Aorta (tissue), 5 donors: ENCODE results near the gene RAB40B. TPM values are rescaled to one million over a fixed set of nuclear protein-coding genes. Genes with fewer than 3 reads are reported as not detected.

Source experiments
- ATAC-seq: fragments of 200-7000 bp; cut with Tn5 transposase; one replicate; pipeline ENCODE4 v1.9.1; 2022; ENCODE audit warnings: moderate library complexity; ENCODE audit not compliant: low FRiP score
- DNase-seq, 2 donors: peaks; one replicate each; pipeline ENCODE4 v3.0.0-alpha.2; 2020
- H3K27ac ChIP-seq, 2 donors: one replicate each; pipeline ENCODE4 v1.5.1; 2013; ENCODE audit warnings: low read length in 2 of 2, mild to moderate bottlenecking in 2 of 2, moderate library complexity in 2 of 2, control low read depth in 1 of 2, inconsistent platforms in 1 of 2, low read depth in 1 of 2
- H3K27me3 ChIP-seq, 2 donors: one replicate each; pipeline ENCODE4 v1.6.1; 2013; ENCODE audit warnings: control low read depth in 1 of 2, low read length in 1 of 2, mild to moderate bottlenecking in 1 of 2, moderate library complexity in 1 of 2; ENCODE audit not compliant: insufficient read depth in 2 of 2, control insufficient read depth in 1 of 2
- H3K36me3 ChIP-seq, 2 donors: one replicate each; pipeline ENCODE4 v1.6.1; 2013; ENCODE audit warnings: control low read depth in 1 of 2, low read length in 1 of 2, mild to moderate bottlenecking in 1 of 2; ENCODE audit not compliant: insufficient read depth in 2 of 2, control insufficient read depth in 1 of 2
- H3K4me1 ChIP-seq, 2 donors: one replicate each; pipeline ENCODE4 v1.6.1; 2013; ENCODE audit warnings: low read length in 2 of 2, control low read depth in 1 of 2, mild to moderate bottlenecking in 1 of 2, moderate library complexity in 1 of 2; ENCODE audit not compliant: insufficient read depth in 2 of 2, control insufficient read depth in 1 of 2
- H3K4me3 ChIP-seq, 2 donors: one replicate each; pipeline ENCODE4 v1.5.1; 2013; ENCODE audit warnings: low read length in 2 of 2, control low read depth in 1 of 2, mild to moderate bottlenecking in 1 of 2
- H3K9me3 ChIP-seq: one replicate; pipeline ENCODE4 v1.6.1; 2013; ENCODE audit warnings: mild to moderate bottlenecking, low read length; ENCODE audit not compliant: control insufficient read depth
- WGBS, 2 donors: extraction: QIAGEN DNeasy Blood & Tissue Kit; methylation state at CpG; one replicate each; pipeline ENCODE4 v1.1.7; 2013; 5-methylcytosine and 5-hydroxymethylcytosine counted together
- intact Hi-C, 2 donors: fragments of 100-400 bp; cut with DNase I; formaldehyde crosslinking; loops; one replicate each; pipeline versions ENCODE4 v1.14.2 to v1.15.0; 2022
- polyA plus RNA-seq, 2 donors: library from polyadenylated mRNA; stranded (reverse); fragments of 200-250 nt; gene quantifications; one replicate each; pipeline ENCODE4 v1.2.3, GENCODE V29; 2013
- total RNA-seq, 2 donors: library from RNA; stranded (reverse); fragmentation: NEBNext Ultra II Directional; extraction: Animal tissue kit (Norgen Biotek cat#: 25700); gene quantifications; one replicate each; pipeline ENCODE4 v1.2.1, GENCODE V29; 2021
- donor health status: healthy with polysubstance abuse.
- donor health status: Bipolar disorder and iron deficiency.
- donor health status: DM: no; HTN: no; CAD: no.
- donor health status: DM: no; HTN: no; CAD: no.
- donor health status: DM: yes; HTN: yes; CAD: no.

Gene RAB40B
- total and polyA plus RNA-seq, 4 donors: 4.5 to 19.5 (median 11.2) TPM

DNA sequence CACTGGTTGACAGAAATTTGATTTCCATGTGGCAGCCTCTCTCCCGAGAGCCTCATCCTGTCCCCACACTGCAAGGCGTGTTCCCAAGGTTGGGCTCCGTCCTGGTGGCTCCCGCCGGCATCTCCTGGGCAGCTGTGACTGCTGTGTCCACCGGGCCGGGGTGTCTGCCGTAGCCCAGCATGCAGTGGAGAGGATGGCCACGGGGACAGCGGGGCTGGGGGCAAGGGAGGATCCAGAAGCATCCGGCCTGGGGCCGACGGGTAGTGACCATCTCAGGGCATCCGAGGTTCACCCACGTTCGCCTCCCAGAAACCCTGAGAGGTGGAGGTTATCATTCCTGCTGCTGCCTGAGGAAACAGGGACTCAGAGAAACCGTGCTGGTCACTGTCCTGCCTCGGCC is 7.3 kb upstream of the RAB40B start:
- H3K4me1 ChIP-seq: no peaks in the 10 kb centered on the region
- intact Hi-C loops: no loop called here
- ATAC-seq (no peak), DNase-seq (no peak)
- H3K27ac ChIP-seq: no peak overlapping the region
- no peaks in the 10 kb centered on the region for H3K36me3 ChIP-seq
- no peaks in the 10 kb centered on the region for H3K9me3 ChIP-seq
- no peaks in the 10 kb centered on the region for H3K27me3 ChIP-seq
- no peak overlapping the region for H3K4me3 ChIP-seq
- 92 to 93% methylated on average over 17 to 18 of the region's 18 CpGs for WGBS, 2 donors

DNA sequence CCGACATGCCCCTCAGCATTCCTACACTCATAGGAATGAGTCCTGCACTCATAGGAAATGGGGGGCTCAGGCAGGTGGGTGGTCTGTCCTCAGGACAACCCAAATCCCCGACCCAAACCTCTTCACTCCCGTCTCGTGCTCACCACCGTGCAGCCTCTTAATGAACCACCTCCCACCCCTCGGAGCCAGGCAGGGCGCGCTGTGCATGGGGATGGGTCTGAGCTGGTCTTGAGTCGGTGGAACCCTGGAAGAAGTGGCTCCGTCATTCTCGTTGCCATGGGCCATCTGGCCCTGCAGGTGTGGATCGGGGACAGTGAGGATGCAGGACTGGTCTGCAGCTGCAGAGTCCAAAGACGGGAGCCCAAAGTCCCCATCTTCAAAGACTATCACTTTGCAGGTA is 6.4 kb upstream of the RAB40B start:
- no peak overlapping the region for H3K27ac ChIP-seq
- no peak overlapping the region for H3K4me3 ChIP-seq
- 84 to 89% methylated on average over 13 of the region's 13 CpGs for WGBS, 2 donors
- no peaks in the 10 kb centered on the region for H3K9me3 ChIP-seq
- no peak for ATAC-seq
- no peak for DNase-seq
- H3K27me3 ChIP-seq: no peaks in the 10 kb centered on the region
- intact Hi-C loops: no loop called here
- no peaks in the 10 kb centered on the region for H3K36me3 ChIP-seq
- H3K4me1 ChIP-seq: no peaks in the 10 kb centered on the region

DNA sequence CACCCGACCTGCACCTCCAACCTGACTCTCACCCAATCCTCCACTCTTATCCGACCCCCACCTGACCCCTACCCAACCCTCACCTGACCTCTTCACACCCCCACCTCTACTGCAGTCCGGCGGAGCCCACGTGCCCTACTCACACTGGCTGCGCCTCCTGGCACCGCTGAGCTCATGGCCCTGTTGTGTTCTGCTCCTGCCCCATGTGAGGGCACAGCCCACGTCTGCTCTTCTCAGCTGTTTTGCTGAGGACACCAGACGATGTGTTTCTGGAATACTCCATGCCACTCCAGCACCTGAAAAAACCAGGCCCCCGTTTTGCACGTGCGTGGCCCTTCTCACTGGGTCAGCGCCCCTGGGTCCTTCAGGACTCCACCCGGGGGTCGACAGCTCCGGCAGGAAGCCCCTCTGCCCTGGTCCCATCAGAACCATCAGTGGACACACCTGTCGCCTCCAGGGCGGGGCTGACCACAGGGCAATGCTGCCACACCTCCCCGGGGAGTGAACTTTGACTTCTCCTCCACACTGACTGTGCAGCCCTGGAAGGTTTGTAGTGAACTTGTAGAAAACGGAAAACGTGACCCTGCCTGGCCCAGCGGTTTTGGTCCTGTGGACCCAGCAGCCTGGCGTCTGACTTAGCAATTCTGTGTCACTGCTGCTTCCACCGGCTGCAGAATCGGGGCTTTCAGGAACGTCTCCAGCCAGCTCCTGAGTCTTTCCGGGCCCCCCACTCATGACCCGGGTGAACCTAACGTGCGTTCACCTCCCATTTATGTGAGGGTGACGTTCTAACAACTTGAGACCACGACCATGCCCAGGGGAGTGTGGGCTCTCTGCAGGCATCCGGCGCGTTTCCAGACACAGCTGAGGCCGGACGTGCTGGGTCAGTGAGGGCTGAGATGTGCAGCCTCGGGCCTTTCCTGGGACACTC is 5.7 kb upstream of the RAB40B start:
- Histone ChIP-seq H3K4me3 (no peak overlapping the region), H3K27ac (no peak overlapping the region), H3K4me1 (no peaks in the 10 kb centered on the region), H3K9me3 (no peaks in the 10 kb centered on the region), H3K27me3 (no peaks in the 10 kb centered on the region), H3K36me3 (no peaks in the 10 kb centered on the region)
- intact Hi-C loops: no loop called here
- DNase-seq (no peak), ATAC-seq (no peak)
- WGBS, 2 donors: 86% methylated on average over 38 of the region's 38 CpGs

DNA sequence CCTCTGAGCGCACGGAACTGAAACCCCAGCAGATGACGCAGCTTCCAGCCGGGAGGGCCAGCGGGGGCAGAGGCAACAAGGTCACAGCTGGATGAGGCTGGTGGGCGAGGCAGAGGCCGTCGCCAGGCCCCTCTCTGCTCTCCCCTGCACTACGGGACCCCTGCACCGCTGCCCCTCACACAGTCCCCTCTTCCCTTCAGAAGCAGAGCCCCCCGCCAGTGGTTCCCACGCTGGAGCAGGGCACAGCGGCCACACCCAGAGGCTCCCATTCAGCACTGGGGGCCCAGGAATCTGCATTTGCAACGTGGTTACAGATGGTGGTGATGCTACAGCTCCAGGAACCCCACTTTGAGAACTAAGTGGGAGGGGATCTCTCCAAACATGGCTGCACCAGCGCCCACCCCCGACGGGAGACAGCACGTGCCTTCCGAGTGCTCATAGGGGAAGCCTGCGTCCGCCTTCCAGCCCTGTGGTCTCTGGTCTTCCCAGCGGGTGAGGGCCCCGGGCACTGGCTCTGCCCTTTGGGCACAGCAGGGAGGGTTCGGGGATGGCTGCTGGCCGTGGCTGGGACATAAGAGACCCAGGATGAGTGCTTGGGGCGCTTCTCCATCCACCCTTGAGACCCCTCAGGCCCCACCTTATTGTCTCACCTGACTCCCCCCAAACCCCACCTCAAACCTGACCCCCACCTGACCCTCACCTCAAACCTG is 4.7 kb upstream of the RAB40B start:
- Histone ChIP-seq H3K4me1 (no peaks in the 10 kb centered on the region), H3K27ac (no peak overlapping the region), H3K9me3 (no peaks in the 10 kb centered on the region), H3K27me3 (no peaks in the 10 kb centered on the region), H3K4me3 (no peak overlapping the region), H3K36me3 (no peaks in the 10 kb centered on the region)
- no peak for ATAC-seq
- intact Hi-C loops: no loop called here
- DNase-seq: no peak
- 89 to 90% methylated on average over 26 of the region's 26 CpGs for WGBS, 2 donors

DNA sequence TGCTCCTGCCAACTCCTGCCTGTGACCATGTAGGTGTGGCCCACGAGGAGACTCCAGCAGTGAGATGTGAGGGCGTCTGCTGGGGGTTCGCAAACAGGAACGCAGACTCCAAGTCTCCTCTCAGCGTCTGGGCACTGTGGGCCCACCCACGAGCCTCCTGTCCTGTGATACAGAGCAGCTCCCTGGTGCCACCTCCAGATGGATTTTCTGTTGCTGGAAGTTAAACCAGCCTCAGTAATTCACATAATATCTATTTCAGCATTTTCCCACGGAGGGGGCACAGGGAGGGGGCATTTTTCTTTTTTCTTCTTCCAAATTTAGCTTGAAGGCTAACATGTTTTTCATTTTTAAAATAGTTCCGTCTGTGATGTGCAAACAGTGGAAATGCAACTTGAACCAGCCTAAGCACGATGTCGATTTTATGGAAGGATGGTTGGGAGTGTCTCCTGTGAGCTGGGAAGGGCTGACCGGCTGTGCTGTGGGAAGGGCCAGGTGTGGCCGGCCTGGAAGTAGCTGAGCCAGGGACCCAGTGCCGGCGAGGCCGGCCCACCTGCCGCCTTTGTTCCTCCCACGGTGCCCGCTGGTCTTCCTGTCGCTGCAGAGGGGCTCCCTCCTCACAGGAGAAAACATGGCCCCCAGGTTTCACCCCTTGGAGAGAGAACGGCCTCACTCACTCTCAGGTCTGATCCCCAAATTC is 3.9 kb upstream of the RAB40B start:
- 29% methylated on average over 20 of the region's 20 CpGs for WGBS, 2 donors
- Histone ChIP-seq H3K27me3 (no peaks in the 10 kb centered on the region), H3K4me3 (no peak overlapping the region), H3K9me3 (no peaks in the 10 kb centered on the region), H3K36me3 (no peaks in the 10 kb centered on the region), H3K4me1 (no peaks in the 10 kb centered on the region), H3K27ac (no peak overlapping the region)
- intact Hi-C loops: no loop called here
- no peak for DNase-seq
- ATAC-seq: no peak

DNA sequence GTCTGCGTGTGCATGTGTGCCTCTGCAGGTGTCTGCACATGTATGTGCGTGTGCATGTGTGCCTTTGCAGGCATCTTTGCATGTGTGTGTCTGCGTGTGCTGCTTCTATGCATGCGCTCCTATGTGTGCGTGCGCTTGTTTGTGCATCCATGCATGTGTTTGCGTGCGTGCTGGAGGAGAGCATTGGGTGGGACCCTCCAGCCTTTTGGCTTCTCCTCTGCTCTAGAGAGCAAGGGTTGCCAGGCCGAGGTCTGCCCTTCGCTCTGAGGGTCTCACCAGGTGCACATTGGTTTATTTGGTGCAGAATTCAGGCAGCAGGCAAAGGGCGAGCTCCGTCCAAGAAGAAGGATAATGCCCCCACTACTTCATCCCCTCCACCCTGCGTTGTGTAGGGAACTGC is 1.1 kb upstream of the RAB40B start:
- no peaks in the 10 kb centered on the region for H3K27me3 ChIP-seq
- intact Hi-C loops: loop anchor here in 1 of 2 donors (2.0 to 5.0 kb wide), 2 partner anchors 51 to 53 kb away; partner anchors contain the start of genes TBCD and WDR45B
- H3K4me3 ChIP-seq: no peak overlapping the region
- H3K36me3 ChIP-seq: no peaks in the 10 kb centered on the region
- H3K4me1 ChIP-seq: no peaks in the 10 kb centered on the region
- DNase-seq (no peak), ATAC-seq (no peak)
- H3K9me3 ChIP-seq: no peaks in the 10 kb centered on the region
- WGBS, 2 donors: 80 to 86% methylated on average over 13 of the region's 13 CpGs
- no peak overlapping the region for H3K27ac ChIP-seq

DNA sequence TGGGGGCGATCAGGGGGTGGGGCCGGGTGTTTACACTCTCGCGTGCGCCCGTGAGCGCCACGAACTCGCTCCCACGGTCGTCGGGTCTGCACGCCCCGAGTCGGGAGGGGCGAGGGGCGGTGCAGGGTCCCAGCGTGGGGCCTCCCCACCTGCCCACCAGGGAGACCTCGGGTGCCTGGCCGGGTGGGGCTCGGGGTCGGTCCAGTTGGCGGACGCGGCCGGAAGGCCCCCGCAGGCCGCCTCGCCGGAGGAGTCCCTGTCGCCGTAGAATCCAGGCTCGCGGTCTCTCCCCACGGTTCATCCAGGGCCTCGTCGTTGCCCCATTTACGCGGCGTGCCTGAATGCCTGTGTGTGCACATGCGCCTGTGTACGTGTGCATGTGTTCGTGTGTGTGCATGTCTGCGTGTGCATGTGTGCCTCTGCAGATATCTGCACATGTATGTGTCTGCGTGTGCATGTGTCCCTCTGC is 510 bp upstream of the RAB40B start:
- intact Hi-C loops: loop anchor here in 1 of 2 donors (2.0 to 5.0 kb wide), 2 partner anchors 50 to 53 kb away; partner anchors contain the start of genes TBCD and WDR45B
- no peak for ATAC-seq
- DNase-seq: no peak
- no peaks in the 10 kb centered on the region for H3K36me3 ChIP-seq
- H3K4me1 ChIP-seq: no peaks in the 10 kb centered on the region
- no peak overlapping the region for H3K27ac ChIP-seq
- H3K4me3 ChIP-seq: peak overlapping the region; percentile 20 to 37
- WGBS, 2 donors: 4% methylated on average over 42 to 45 of the region's 45 CpGs
- no peaks in the 10 kb centered on the region for H3K9me3 ChIP-seq
- no peaks in the 10 kb centered on the region for H3K27me3 ChIP-seq

DNA sequence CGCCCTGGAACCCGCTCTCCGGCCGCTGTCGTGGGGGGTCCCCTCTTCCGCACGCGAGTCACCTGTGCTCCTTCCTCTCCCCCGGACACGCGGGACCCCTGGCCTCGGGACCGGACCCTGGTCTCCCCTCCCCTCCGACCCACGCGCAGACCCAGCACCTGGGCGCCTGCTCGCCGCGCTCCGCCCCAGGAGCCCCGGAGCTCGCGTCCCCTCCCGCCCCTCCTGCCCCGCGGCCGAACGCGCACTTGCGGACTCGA is 762 bp downstream of the RAB40B start:
- 1 to 2% methylated on average over 26 to 32 of the region's 32 CpGs for WGBS, 2 donors
- intact Hi-C loops: loop anchor here in 1 of 2 donors (2.0 to 5.0 kb wide), 2 partner anchors 49 to 55 kb away; partner anchors contain the start of genes TBCD and WDR45B
- ATAC-seq (no peak), DNase-seq (no peak)
- Histone ChIP-seq H3K4me1 (no peaks in the 10 kb centered on the region), H3K27ac (no peak overlapping the region), H3K9me3 (no peaks in the 10 kb centered on the region), H3K4me3 (peak overlapping the region; percentile 92 to 93), H3K36me3 (no peaks in the 10 kb centered on the region), H3K27me3 (no peaks in the 10 kb centered on the region)
